ENCODE data around the gene PTPRG. TPM values are rescaled to one million over a fixed set of nuclear protein-coding genes. Genes with fewer than 3 reads are reported as not detected.
"Not testable (repeated sequence)": the region's sequence is repeated elsewhere in the genome, so short reads cannot be mapped to it uniquely, and the experiment has no call there.

The PTPRG gene
- total RNA-seq, 1 donor = 41.0 TPM

DNA sequence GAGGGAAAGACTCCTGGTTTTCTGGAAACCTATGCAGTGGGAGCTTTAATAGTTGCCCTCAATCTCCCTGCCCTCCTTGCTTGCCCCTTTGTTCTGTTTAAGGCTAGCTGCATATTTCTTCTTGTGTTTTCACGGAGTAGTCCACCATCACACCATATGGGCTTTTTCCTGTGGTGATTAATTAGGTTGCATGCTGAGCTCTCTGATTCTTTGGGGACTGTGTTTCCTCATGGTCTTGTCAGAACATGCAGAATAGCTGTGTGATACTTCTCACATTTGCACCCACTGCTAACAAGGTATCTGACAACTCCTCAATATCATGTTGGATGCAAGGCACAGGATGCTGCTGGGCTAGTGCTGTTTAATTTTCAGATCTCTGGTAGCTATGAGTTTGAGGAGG, 139.6 kb downstream of the PTPRG start:
- DNase-seq (ENCODE audit: low read depth) = no peak
- H3K4me3 ChIP-seq (ENCODE audit: low read depth, low read length) = no peak overlapping the region
- TF ChIP-seq, protein P1, sequence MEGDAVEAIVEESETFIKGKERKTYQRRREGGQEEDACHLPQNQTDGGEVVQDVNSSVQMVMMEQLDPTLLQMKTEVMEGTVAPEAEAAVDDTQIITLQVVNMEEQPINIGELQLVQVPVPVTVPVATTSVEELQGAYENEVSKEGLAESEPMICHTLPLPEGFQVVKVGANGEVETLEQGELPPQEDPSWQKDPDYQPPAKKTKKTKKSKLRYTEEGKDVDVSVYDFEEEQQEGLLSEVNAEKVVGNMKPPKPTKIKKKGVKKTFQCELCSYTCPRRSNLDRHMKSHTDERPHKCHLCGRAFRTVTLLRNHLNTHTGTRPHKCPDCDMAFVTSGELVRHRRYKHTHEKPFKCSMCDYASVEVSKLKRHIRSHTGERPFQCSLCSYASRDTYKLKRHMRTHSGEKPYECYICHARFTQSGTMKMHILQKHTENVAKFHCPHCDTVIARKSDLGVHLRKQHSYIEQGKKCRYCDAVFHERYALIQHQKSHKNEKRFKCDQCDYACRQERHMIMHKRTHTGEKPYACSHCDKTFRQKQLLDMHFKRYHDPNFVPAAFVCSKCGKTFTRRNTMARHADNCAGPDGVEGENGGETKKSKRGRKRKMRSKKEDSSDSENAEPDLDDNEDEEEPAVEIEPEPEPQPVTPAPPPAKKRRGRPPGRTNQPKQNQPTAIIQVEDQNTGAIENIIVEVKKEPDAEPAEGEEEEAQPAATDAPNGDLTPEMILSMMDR (IDR thresholded peaks at IDR 0.05; ENCODE audit: insufficient read depth, low read depth, low read length) = no peak

DNA sequence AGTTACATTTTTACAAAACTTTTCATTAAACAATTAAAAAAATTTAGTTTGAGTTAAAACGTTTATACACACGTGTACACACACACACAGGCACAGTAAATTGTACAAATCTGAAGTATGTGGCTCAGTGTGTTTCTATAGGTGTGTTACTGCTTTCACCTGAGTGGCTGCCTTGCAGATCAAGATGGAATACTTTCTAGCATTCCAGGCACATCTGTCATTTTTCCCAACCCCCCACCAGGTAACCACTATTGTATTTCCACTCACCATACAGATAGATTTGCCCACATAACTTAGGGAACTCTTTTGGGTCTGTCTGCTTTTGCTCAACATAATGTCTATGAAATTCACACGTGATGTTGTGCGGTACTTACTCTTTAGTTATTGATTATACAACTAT, 141.1 kb downstream of the PTPRG start:
- no peak overlapping the region for H3K4me3 ChIP-seq (ENCODE audit: low read depth, low read length)
- TF ChIP-seq, protein P1 (IDR thresholded peaks at IDR 0.05; ENCODE audit: insufficient read depth, low read depth, low read length) = no peak
- DNase-seq (ENCODE audit: low read depth) = no peak

DNA sequence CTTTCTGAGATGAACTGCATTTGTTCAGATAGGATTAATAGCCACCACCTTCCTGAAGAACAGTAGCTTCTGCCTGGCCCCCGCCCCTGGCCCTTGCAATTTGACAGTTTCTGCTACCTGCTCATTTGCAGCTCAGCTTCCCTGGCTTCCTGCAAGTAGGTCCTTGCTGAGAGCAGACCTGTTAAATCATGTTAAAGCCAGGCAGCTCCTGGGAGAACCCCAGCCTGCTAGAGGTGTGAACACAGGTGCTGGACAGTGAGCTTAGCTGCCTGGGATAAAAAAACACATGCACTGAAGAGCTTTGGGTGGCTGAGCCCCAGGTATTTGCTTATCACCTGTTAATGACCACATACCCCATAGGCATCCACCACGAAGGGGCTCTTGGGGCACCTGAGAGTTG, 143.4 kb downstream of the PTPRG start:
- no peak for DNase-seq (ENCODE audit: low read depth)
- H3K4me3 ChIP-seq (ENCODE audit: low read depth, low read length) = no peak overlapping the region
- TF ChIP-seq, protein P1 (IDR thresholded peaks at IDR 0.05; ENCODE audit: insufficient read depth, low read depth, low read length) = no peak

DNA sequence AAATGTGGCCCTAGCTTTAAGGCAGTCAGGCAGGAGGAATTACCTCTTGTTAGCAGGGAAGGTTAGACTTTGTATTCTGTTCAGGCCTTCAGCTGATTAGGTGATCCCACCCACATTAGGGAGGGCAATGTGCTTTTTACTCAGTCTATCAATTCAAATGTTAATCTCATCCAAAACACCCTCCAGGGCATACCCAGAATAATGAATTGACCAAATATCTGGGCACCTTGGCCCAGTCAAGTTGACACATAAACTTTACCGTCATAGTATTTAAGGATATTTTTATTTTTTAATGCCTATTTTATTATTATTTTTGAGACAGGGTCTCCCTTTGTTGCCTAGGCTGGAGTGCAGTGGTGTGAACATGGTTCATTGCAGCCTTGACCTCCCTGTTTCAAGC, 146.1 kb downstream of the PTPRG start:
- TF ChIP-seq, protein P1 (IDR thresholded peaks at IDR 0.05; ENCODE audit: insufficient read depth, low read depth, low read length) = no peak
- H3K4me3 ChIP-seq (ENCODE audit: low read depth, low read length) = no peak overlapping the region
- DNase-seq (ENCODE audit: low read depth) = no peak

DNA sequence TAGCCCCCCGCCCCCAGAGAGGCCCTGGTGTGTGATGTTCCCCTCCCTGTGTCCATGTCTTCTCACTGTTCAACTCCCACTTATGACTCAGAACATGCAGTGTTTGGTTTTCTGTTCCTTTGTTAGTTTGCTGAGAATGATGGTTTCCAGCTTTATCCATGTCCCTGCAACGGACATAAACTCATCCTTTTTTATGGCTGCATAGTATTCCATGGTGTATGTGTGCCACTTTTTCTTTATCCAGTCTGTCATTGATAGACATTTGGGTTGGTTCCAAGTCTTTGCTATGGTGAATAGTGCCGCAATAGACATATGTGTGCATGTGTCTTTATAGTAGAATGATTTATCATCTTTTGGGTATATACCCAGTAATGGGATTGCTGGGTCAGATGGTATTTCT, 149.5 kb downstream of the PTPRG start:
- DNase-seq (ENCODE audit: low read depth); H3K4me3 ChIP-seq (ENCODE audit: low read depth, low read length): not testable (repeated sequence)

DNA sequence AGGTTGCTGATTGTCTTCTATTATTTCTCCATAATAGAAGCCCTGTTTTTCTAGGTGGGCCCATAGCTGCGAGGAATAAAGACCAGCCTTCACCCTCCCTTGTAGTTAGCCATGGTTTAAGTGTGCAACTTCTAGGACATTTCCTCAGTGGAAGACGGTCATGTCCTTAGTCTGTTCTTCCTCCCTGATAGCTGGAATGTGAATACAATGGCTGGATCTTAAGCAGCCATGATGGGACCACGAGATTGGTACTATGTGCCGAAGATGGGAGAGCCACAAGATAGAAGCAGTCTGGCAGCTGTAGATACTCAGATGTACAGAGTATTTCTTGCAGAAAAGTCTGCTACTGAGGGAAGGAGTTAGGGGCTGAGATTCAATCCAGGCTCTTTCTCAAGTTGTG, 152.9 kb downstream of the PTPRG start:
- no peak for DNase-seq (ENCODE audit: low read depth)
- TF ChIP-seq, protein P1 (IDR thresholded peaks at IDR 0.05; ENCODE audit: insufficient read depth, low read depth, low read length) = no peak
- H3K4me3 ChIP-seq (ENCODE audit: low read depth, low read length) = no peak overlapping the region

DNA sequence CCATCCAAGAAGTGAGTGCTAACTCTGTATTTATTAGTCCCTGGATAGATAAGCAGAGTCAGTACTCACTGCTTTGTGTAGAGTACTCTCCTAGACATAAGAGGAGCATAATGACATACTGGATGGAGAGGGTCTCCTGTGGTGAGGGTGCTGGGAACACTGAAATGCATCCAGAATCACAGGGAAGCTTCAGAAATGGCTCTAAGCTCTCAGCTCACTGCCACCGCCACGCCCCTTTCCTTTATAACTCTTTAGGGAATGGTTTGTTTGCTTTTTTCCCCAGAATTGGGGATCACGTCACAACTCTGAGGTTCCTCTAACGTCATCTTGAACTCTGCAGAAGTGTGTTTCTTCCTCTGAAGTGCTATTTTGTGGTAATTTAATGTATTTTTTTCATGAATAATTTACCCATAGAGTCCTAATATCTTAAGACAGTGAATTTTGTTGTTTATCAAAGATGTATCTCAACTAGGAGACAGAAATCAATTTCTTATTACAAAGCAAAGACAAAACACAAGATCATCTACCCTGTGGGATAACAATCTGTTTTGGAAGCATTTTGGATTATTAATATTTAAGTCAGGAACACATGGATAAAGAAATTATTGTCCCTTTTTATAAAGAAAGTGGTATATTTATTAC, 154.6 kb downstream of the PTPRG start:
- DNase-seq (ENCODE audit: low read depth) = no peak
- TF ChIP-seq, protein P1 (IDR thresholded peaks at IDR 0.05; ENCODE audit: insufficient read depth, low read depth, low read length) = no peak
- H3K4me3 ChIP-seq (ENCODE audit: low read depth, low read length) = no peak overlapping the region

DNA sequence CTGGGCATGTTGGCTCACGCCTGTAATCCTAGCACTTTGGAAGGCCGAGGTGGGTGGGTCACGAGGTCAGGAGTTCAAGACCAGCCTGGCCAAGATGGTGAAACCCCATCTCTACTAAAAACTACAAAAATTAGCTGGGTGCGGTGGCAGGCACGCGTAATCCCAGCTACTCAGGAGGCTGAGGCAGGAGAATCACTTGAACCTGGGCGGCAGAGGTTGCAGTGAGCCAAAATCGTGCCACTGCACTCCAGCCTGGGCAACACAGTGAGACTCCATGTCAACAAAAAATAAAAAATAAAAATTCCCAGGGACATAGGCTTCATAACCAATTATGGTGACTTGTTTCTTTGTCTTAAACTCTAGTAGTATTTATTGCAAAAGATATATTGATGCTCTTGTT, 155.3 kb downstream of the PTPRG start:
- not testable (repeated sequence) for DNase-seq (ENCODE audit: low read depth); H3K4me3 ChIP-seq (ENCODE audit: low read depth, low read length)
